ENCODE data around the gene MTHFD2L. TPM values are rescaled to one million over a fixed set of nuclear protein-coding genes. Genes with fewer than 3 reads are reported as not detected.

Gene MTHFD2L
- polyA plus RNA-seq, 3 donors, result 4.3 to 7.0 (median 4.8) TPM

GRCh38 chr4:74325886-74326285, 168.0 kb downstream of the MTHFD2L start:
- DNase-seq, result no peak
- H3K4me1 Mint-ChIP-seq, result peaks cover 41% of the 10 kb centered on the region
- no CpG with 5 or more reads among the region's 2 CpGs for WGBS (ENCODE audit: insufficient coverage)
- H3K27me3 ChIP-seq (ENCODE audit: control insufficient read depth in 2 of 2, insufficient read depth in 2 of 2, low read length in 2 of 2), result no peaks in the 10 kb centered on the region
- no peaks in the 10 kb centered on the region for H3K79me2 ChIP-seq (ENCODE audit: insufficient read depth, low read length)
- H3K4me3 Mint-ChIP-seq, result no peak overlapping the region
- H3K36me3 ChIP-seq (replicated peaks in 1 of 2; ENCODE audit: control insufficient read depth in 1 of 2, insufficient read depth in 2 of 2, low read length in 2 of 2), result no peaks in the 10 kb centered on the region
- H3K27ac ChIP-seq (ENCODE audit: low read depth in 1 of 2, low read length in 2 of 2), result no peak overlapping the region
- H3K4me1 ChIP-seq (ENCODE audit: control insufficient read depth in 1 of 2, insufficient read depth in 2 of 2, low read length in 2 of 2), result peaks cover 16 to 21% of the 10 kb centered on the region in 2 donors
- no peak overlapping the region for H3K4me2 ChIP-seq (replicated peaks; ENCODE audit: extremely low read depth, low read length, poor library complexity, severe bottlenecking)
- no peaks in the 10 kb centered on the region for H3K9me3 ChIP-seq (replicated peaks in 1 of 2; ENCODE audit: control insufficient read depth in 1 of 2, insufficient read depth in 1 of 2, low read length in 2 of 2)
- H3K36me3 Mint-ChIP-seq, result no peaks in the 10 kb centered on the region
- H3K27me3 Mint-ChIP-seq (ENCODE audit: low read depth in 3 of 3), result no peaks in the 10 kb centered on the region
- no peak overlapping the region for H3K9ac ChIP-seq (ENCODE audit: insufficient read depth, low read length, poor library complexity, severe bottlenecking)
- intact Hi-C loops (cut with micrococcal nuclease), result loop anchor here in 1 of 2 donors (10.0 kb wide), 2 partner anchors 119 to 299 kb away; partner anchors contain the start of gene AREG
- H3K27ac Mint-ChIP-seq, result no peak overlapping the region
- no peak overlapping the region for H3K4me3 ChIP-seq (replicated peaks in 1 of 3; ENCODE audit: low read depth in 2 of 3, low read length in 3 of 3)
- peaks cover 0 to 2% (median 0%) of the 10 kb centered on the region in 7 donors for H3K9me3 Mint-ChIP-seq
- TF ChIP-seq CTCF (IDR thresholded peaks at IDR 0.05), result no peak
- no peak overlapping the region for H2AFZ ChIP-seq (ENCODE audit: insufficient read depth, low read depth, low read length, poor library complexity, severe bottlenecking)
- H4K20me1 ChIP-seq (ENCODE audit: insufficient read depth, low read length), result no peaks in the 10 kb centered on the region

GRCh38 chr4:74327762-74328161, 169.8 kb downstream of the MTHFD2L start:
- TF ChIP-seq CTCF (IDR thresholded peaks at IDR 0.05), result no peak
- H3K4me1 ChIP-seq (ENCODE audit: control insufficient read depth in 1 of 2, insufficient read depth in 2 of 2, low read length in 2 of 2), result peaks cover 16 to 21% of the 10 kb centered on the region in 2 donors
- no peaks in the 10 kb centered on the region for H3K36me3 ChIP-seq (replicated peaks in 1 of 2; ENCODE audit: control insufficient read depth in 1 of 2, insufficient read depth in 2 of 2, low read length in 2 of 2)
- no peaks in the 10 kb centered on the region for H3K79me2 ChIP-seq (ENCODE audit: insufficient read depth, low read length)
- no peaks in the 10 kb centered on the region for H3K36me3 Mint-ChIP-seq
- no peaks in the 10 kb centered on the region for H3K9me3 ChIP-seq (replicated peaks in 1 of 2; ENCODE audit: control insufficient read depth in 1 of 2, insufficient read depth in 1 of 2, low read length in 2 of 2)
- H2AFZ ChIP-seq (ENCODE audit: insufficient read depth, low read depth, low read length, poor library complexity, severe bottlenecking), result no peak overlapping the region
- no peaks in the 10 kb centered on the region for H4K20me1 ChIP-seq (ENCODE audit: insufficient read depth, low read length)
- H3K27me3 ChIP-seq (ENCODE audit: control insufficient read depth in 2 of 2, insufficient read depth in 2 of 2, low read length in 2 of 2), result no peaks in the 10 kb centered on the region
- peak; percentile 43 to 88 (median 83) for DNase-seq
- no peaks in the 10 kb centered on the region for H3K27me3 Mint-ChIP-seq (ENCODE audit: low read depth in 3 of 3)
- H3K4me1 Mint-ChIP-seq, result peaks cover 45% of the 10 kb centered on the region
- peak overlapping the region in 1 of 2 donors; percentile 27 for H3K27ac ChIP-seq (ENCODE audit: low read depth in 1 of 2, low read length in 2 of 2)
- no peak overlapping the region for H3K4me3 Mint-ChIP-seq
- no CpG with 5 or more reads among the region's 3 CpGs for WGBS (ENCODE audit: insufficient coverage)
- peaks cover 0 to 2% (median 0%) of the 10 kb centered on the region in 7 donors for H3K9me3 Mint-ChIP-seq
- intact Hi-C loops (cut with micrococcal nuclease), result loop anchor here in 1 of 2 donors (10.0 kb wide), 2 partner anchors 117 to 297 kb away; partner anchors contain the start of gene AREG
- no peak overlapping the region for H3K4me3 ChIP-seq (replicated peaks in 1 of 3; ENCODE audit: low read depth in 2 of 3, low read length in 3 of 3)
- H3K9ac ChIP-seq (ENCODE audit: insufficient read depth, low read length, poor library complexity, severe bottlenecking), result no peak overlapping the region
- H3K27ac Mint-ChIP-seq, result peak overlapping the region in 4 of 7 donors; percentile 72 to 93 (median 83)
- H3K4me2 ChIP-seq (replicated peaks; ENCODE audit: extremely low read depth, low read length, poor library complexity, severe bottlenecking), result peak overlapping the region; percentile 11

Measured in CD14-positive monocyte (primary cell).